Peyer's patch (tissue), 4 donors: ENCODE data around the gene PBX1. TPM values are rescaled to one million over a fixed set of nuclear protein-coding genes. Genes with fewer than 3 reads are reported as not detected.

Experiments used
- DNase-seq, 3 donors: peaks; one replicate each; pipeline ENCODE4 v3.0.0-alpha.2; 2017 to 2019
- H3K27ac ChIP-seq, 4 donors: fragments of 200-600 bp; sonication (generic); one replicate each; pipeline ENCODE4 v1.5.1; 2016 to 2019
- H3K27me3 ChIP-seq, 2 donors: fragments of 200-600 bp; sonication (generic); one replicate each; pipeline ENCODE4 v1.5.1; 2019
- H3K36me3 ChIP-seq, 3 donors: fragments of 200-600 bp; sonication (generic); one replicate each; pipeline ENCODE4 v1.5.1; 2016 to 2019
- H3K4me1 ChIP-seq, 4 donors: fragments of 200-600 bp; sonication (generic); one replicate each; pipeline ENCODE4 v1.5.1; 2016 to 2019
- H3K4me3 ChIP-seq, 4 donors: fragments of 200-600 bp; sonication (generic); 1 replicate in 3 of 4; 2 replicates in 1 of 4; pipeline ENCODE4 v1.5.1; 2016 to 2019; ENCODE audit warnings: mild to moderate bottlenecking in 1 of 4
- H3K9me3 ChIP-seq, 4 donors: fragments of 200-600 bp; sonication (generic); one replicate each; pipeline ENCODE4 v1.5.1; 2016 to 2019; ENCODE audit warnings: mild to moderate bottlenecking in 1 of 4
- CTCF ChIP-seq, 6 experiments: fragments of 450-650 bp in 4 of 6; fragments of 200-600 bp in 2 of 6; sonication (generic) in 1 of 6; IDR thresholded peaks; one replicate each; pipeline ENCODE4 v1.5.1; 2017 to 2019; ENCODE audit warnings: antibody characterized with exemption in 6 of 6, mild to moderate bottlenecking in 3 of 6, moderate library complexity in 1 of 6
- POLR2A ChIP-seq, 2 donors: fragments of 450-650 bp; IDR thresholded peaks; one replicate each; pipeline ENCODE4 v1.5.1; 2017; ENCODE audit warnings: antibody characterized with exemption in 2 of 2, mild to moderate bottlenecking in 2 of 2, moderate library complexity in 2 of 2
- total RNA-seq, 4 donors: library from RNA; depleted of rRNA; stranded (reverse); fragments of >200 nt; gene quantifications; one replicate each; pipeline ENCODE4 v1.1.0, GENCODE V29; 2016

Gene PBX1
- total RNA-seq, 4 donors from 2014 or later: 20.6 to 57.5 (median 40.4) TPM

- no peak overlapping the region for H3K27ac ChIP-seq
- H3K4me3 ChIP-seq: no peak overlapping the region
- DNase-seq: no peak
- H3K4me1 ChIP-seq: no peaks in the 10 kb centered on the region
- no peaks in the 10 kb centered on the region for H3K9me3 ChIP-seq
- no peak for TF ChIP-seq CTCF (IDR thresholded peaks at IDR 0.05)
- TF ChIP-seq POLR2A (IDR thresholded peaks at IDR 0.05): no peak
- H3K27me3 ChIP-seq: no peaks in the 10 kb centered on the region
- H3K36me3 ChIP-seq: no peaks in the 10 kb centered on the region
These were observed 321.2 kb downstream of the PBX1 start for GRCh38 chr1:164880199-164880598.

- no peak for DNase-seq
- H3K27me3 ChIP-seq: no peaks in the 10 kb centered on the region
- no peaks in the 10 kb centered on the region for H3K9me3 ChIP-seq
- H3K27ac ChIP-seq: no peak overlapping the region
- no peaks in the 10 kb centered on the region for H3K4me1 ChIP-seq
- TF ChIP-seq POLR2A (IDR thresholded peaks at IDR 0.05) (no peak), CTCF (IDR thresholded peaks at IDR 0.05) (no peak)
- H3K4me3 ChIP-seq: no peak overlapping the region
- no peaks in the 10 kb centered on the region for H3K36me3 ChIP-seq
These were observed 321.7 kb downstream of the PBX1 start for GRCh38 chr1:164880644-164881043.

- H3K36me3 ChIP-seq: no peaks in the 10 kb centered on the region
- TF ChIP-seq CTCF (IDR thresholded peaks at IDR 0.05): no peak
- TF ChIP-seq POLR2A (IDR thresholded peaks at IDR 0.05): no peak
These were observed 326.3 kb downstream of the PBX1 start for GRCh38 chr1:164885311-164885710.

GRCh38 chr1:164886101-164886500 is 327.1 kb downstream of the PBX1 start:
- TF ChIP-seq POLR2A (IDR thresholded peaks at IDR 0.05) (no peak), CTCF (IDR thresholded peaks at IDR 0.05) (no peak)
- no peak overlapping the region for H3K4me3 ChIP-seq
- no peaks in the 10 kb centered on the region for H3K36me3 ChIP-seq
- no peaks in the 10 kb centered on the region for H3K27me3 ChIP-seq
- H3K4me1 ChIP-seq: no peaks in the 10 kb centered on the region
- DNase-seq: no peak
- H3K27ac ChIP-seq: no peak overlapping the region
- no peaks in the 10 kb centered on the region for H3K9me3 ChIP-seq

More at GRCh38 chr1:164885311-164885710, 326.3 kb downstream of the PBX1 start:
- H3K4me3 ChIP-seq: no peak overlapping the region
- H3K9me3 ChIP-seq: no peaks in the 10 kb centered on the region
- H3K27ac ChIP-seq: no peak overlapping the region
- DNase-seq: no peak
- no peaks in the 10 kb centered on the region for H3K27me3 ChIP-seq
- no peaks in the 10 kb centered on the region for H3K4me1 ChIP-seq

GRCh38 chr1:164891615-164892014 is 332.6 kb downstream of the PBX1 start:
- no peaks in the 10 kb centered on the region for H3K27me3 ChIP-seq
- no peaks in the 10 kb centered on the region for H3K4me1 ChIP-seq
- H3K4me3 ChIP-seq: no peak overlapping the region

More at GRCh38 chr1:164891615-164892014, 332.6 kb downstream of the PBX1 start:
- Histone ChIP-seq H3K9me3 (no peaks in the 10 kb centered on the region), H3K27ac (no peak overlapping the region), H3K36me3 (no peaks in the 10 kb centered on the region)
- DNase-seq: no peak
- TF ChIP-seq POLR2A (IDR thresholded peaks at IDR 0.05) (no peak), CTCF (IDR thresholded peaks at IDR 0.05) (no peak)
